ENCODE results near the gene RPN2. TPM values are rescaled to one million over a fixed set of nuclear protein-coding genes. Genes with fewer than 3 reads are reported as not detected.

Gene RPN2
- total and polyA plus RNA-seq, 2 donors (not counting 1 experiment from before 2014, with no cell fraction given), result 262 to 414 TPM

DNA sequence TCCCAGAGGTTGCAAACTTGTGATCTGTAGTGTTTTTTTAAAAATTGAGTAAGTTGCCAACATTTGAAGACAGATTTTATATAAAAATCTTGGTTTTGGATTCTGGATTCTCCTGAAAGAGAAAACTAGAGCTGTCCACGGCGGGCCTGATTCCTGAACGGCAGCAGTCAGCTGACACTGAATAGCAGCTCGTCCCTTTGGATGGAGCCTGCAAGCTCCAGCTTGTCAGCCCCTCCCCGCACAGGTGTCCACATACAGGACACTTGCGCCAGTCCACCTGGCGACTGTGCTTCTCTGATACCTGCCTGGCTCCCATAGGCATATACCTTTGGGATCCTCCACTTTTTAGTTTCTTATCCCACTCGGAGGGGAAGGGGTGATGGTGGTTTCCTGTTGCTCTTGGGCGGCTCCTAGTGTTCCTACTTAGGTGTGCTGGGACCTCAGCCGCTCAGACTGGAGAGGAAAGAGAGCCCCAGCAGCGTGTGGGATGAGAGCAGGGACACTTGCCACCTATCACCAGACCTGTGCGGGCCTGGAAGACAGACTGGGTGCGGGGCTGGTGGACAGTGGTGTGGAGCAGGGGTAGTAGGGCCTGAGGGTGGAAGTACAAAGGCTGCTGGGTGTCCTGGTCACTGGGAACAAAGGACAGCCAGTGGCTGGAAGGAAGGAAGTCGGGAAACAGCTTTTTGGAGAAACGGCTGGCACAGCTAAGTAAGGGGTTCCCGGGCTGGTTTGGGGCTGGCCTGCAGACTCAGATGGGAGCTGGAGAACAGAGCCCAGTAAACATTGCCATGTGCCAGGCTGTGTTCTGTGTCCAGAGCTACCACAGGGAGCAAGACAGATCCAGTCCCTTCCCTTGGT lies 64.2 kb downstream of the RPN2 start:
- Histone ChIP-seq H3K4me3 (replicated peaks in 1 of 4; ENCODE audit: control extremely low read depth in 1 of 4, insufficient read depth in 1 of 4, low read depth in 3 of 4, low read length in 4 of 4) (no peak overlapping the region), H3K36me3 (ENCODE audit: control insufficient read depth, insufficient read depth, low read length) (peaks cover 11% of the 10 kb centered on the region), H4K20me1 (ENCODE audit: control insufficient read depth, extremely low read depth, insufficient read depth, low read length) (no peaks in the 10 kb centered on the region), H3K9me3 (ENCODE audit: control insufficient read depth, insufficient read depth, low read depth, low read length) (no peaks in the 10 kb centered on the region), H2AFZ (ENCODE audit: low read length) (no peak overlapping the region), H3K27me3 (ENCODE audit: control insufficient read depth, insufficient read depth, low read length) (no peaks in the 10 kb centered on the region), H3K9ac (ENCODE audit: insufficient read depth, low read length) (no peak overlapping the region), H3K79me2 (ENCODE audit: control insufficient read depth, insufficient read depth, low read length) (no peaks in the 10 kb centered on the region), H3K4me1 (ENCODE audit: control insufficient read depth, extremely low read depth, insufficient read depth, low read length) (peaks cover 7% of the 10 kb centered on the region), H3K4me2 (ENCODE audit: extremely low read depth, insufficient read depth, low read length) (no peak overlapping the region), H3K27ac (ENCODE audit: insufficient read depth, low read length) (no peak overlapping the region)
- TF ChIP-seq EZH2 (IDR thresholded peaks at IDR 0.05; ENCODE audit: low read length, missing control alignments), result no peak
- TF ChIP-seq, protein P1, sequence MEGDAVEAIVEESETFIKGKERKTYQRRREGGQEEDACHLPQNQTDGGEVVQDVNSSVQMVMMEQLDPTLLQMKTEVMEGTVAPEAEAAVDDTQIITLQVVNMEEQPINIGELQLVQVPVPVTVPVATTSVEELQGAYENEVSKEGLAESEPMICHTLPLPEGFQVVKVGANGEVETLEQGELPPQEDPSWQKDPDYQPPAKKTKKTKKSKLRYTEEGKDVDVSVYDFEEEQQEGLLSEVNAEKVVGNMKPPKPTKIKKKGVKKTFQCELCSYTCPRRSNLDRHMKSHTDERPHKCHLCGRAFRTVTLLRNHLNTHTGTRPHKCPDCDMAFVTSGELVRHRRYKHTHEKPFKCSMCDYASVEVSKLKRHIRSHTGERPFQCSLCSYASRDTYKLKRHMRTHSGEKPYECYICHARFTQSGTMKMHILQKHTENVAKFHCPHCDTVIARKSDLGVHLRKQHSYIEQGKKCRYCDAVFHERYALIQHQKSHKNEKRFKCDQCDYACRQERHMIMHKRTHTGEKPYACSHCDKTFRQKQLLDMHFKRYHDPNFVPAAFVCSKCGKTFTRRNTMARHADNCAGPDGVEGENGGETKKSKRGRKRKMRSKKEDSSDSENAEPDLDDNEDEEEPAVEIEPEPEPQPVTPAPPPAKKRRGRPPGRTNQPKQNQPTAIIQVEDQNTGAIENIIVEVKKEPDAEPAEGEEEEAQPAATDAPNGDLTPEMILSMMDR (conservative IDR thresholded peaks at IDR 0.05 in 1 of 2, IDR thresholded peaks at IDR 0.05 in 1 of 2; ENCODE audit: low read depth in 1 of 2, low read length in 2 of 2), result peak in 1 of 2 donors; percentile 17
- no peak for DNase-seq (ENCODE audit: low read depth in 2 of 2)

DNA sequence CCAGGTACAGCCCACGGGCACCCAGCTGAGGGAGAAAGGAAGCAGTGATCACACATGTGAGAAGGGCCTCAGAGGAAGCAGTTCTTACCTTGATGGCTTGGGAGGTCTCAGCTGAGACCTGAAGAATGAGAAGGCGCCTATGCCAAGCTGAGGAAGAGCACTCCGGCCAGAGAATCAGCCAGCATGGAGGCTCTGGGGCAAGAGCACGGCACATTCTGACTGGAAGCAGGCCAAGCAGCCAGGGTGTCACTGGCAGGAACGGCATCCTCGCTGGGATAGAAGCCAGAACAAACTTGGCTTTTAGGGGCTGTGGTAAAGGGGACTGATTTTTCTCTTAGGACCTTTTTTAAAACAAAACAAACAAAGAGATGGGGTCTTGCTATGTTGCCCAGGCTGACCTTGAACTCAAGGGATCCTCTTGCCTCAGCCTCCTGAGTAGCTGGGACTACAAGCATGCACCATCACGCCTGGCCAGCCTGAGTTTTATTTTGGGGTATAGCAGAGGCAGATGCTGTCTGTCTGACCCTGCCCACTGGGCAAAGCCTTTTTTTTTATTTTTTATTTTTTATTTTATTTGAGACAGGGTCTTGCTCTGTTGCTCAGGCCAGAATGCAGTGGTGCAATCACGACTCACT lies 64.9 kb downstream of the RPN2 start:
- Histone ChIP-seq H3K79me2 (ENCODE audit: control insufficient read depth, insufficient read depth, low read length) (no peaks in the 10 kb centered on the region), H2AFZ (ENCODE audit: low read length) (no peak overlapping the region), H3K4me1 (ENCODE audit: control insufficient read depth, extremely low read depth, insufficient read depth, low read length) (peaks cover 2% of the 10 kb centered on the region), H3K9ac (ENCODE audit: insufficient read depth, low read length) (no peak overlapping the region), H3K4me2 (ENCODE audit: extremely low read depth, insufficient read depth, low read length) (no peak overlapping the region), H4K20me1 (ENCODE audit: control insufficient read depth, extremely low read depth, insufficient read depth, low read length) (no peaks in the 10 kb centered on the region), H3K4me3 (replicated peaks in 1 of 4; ENCODE audit: control extremely low read depth in 1 of 4, insufficient read depth in 1 of 4, low read depth in 3 of 4, low read length in 4 of 4) (no peak overlapping the region), H3K9me3 (ENCODE audit: control insufficient read depth, insufficient read depth, low read depth, low read length) (no peaks in the 10 kb centered on the region), H3K27me3 (ENCODE audit: control insufficient read depth, insufficient read depth, low read length) (no peaks in the 10 kb centered on the region), H3K27ac (ENCODE audit: insufficient read depth, low read length) (no peak overlapping the region), H3K36me3 (ENCODE audit: control insufficient read depth, insufficient read depth, low read length) (peaks cover 9% of the 10 kb centered on the region)
- peak; percentile 5 to 9 for DNase-seq (ENCODE audit: low read depth in 2 of 2)
- no peak for TF ChIP-seq EZH2 (IDR thresholded peaks at IDR 0.05; ENCODE audit: low read length, missing control alignments)
- TF ChIP-seq, protein P1 (conservative IDR thresholded peaks at IDR 0.05 in 1 of 2, IDR thresholded peaks at IDR 0.05 in 1 of 2; ENCODE audit: low read depth in 1 of 2, low read length in 2 of 2), result no peak

DNA sequence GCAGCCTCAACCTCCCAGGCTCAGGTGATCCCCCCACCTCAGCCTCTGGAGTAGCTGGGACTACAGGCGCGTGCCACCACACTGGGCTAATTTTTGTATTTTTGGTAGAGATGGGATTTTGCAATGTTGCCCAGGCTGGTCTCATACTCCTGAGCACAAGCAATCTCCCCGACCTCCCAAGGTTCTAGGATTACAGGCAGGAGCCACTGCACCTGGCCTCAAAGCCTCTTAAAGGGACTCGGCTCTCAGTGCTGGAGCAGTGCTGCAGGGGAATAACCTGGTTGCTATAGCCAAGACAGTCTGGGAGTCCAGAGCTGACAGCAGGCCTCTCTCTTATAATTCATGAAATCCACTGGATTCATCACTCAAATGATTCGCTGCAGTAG lies 65.4 kb downstream of the RPN2 start:
- DNase-seq (ENCODE audit: low read depth in 2 of 2), result no peak
- Histone ChIP-seq H3K4me3 (replicated peaks in 1 of 4; ENCODE audit: control extremely low read depth in 1 of 4, insufficient read depth in 1 of 4, low read depth in 3 of 4, low read length in 4 of 4) (no peak overlapping the region), H3K36me3 (ENCODE audit: control insufficient read depth, insufficient read depth, low read length) (peaks cover 9% of the 10 kb centered on the region), H3K79me2 (ENCODE audit: control insufficient read depth, insufficient read depth, low read length) (no peaks in the 10 kb centered on the region), H3K4me2 (ENCODE audit: extremely low read depth, insufficient read depth, low read length) (no peak overlapping the region), H3K9me3 (ENCODE audit: control insufficient read depth, insufficient read depth, low read depth, low read length) (no peaks in the 10 kb centered on the region), H3K27ac (ENCODE audit: insufficient read depth, low read length) (no peak overlapping the region), H4K20me1 (ENCODE audit: control insufficient read depth, extremely low read depth, insufficient read depth, low read length) (no peaks in the 10 kb centered on the region), H3K9ac (ENCODE audit: insufficient read depth, low read length) (no peak overlapping the region), H2AFZ (ENCODE audit: low read length) (no peak overlapping the region), H3K4me1 (ENCODE audit: control insufficient read depth, extremely low read depth, insufficient read depth, low read length) (no peaks in the 10 kb centered on the region), H3K27me3 (ENCODE audit: control insufficient read depth, insufficient read depth, low read length) (no peaks in the 10 kb centered on the region)
- TF ChIP-seq, protein P1 (conservative IDR thresholded peaks at IDR 0.05 in 1 of 2, IDR thresholded peaks at IDR 0.05 in 1 of 2; ENCODE audit: low read depth in 1 of 2, low read length in 2 of 2), result no peak
- no peak for TF ChIP-seq EZH2 (IDR thresholded peaks at IDR 0.05; ENCODE audit: low read length, missing control alignments)

All from fibroblast of lung (primary cell).